Measurements from ENCODE around the gene WLS.
"Not testable (repeated sequence)": the region's sequence is repeated elsewhere in the genome, so short reads cannot be mapped to it uniquely, and the experiment has no call there.

WLS gene

DNA sequence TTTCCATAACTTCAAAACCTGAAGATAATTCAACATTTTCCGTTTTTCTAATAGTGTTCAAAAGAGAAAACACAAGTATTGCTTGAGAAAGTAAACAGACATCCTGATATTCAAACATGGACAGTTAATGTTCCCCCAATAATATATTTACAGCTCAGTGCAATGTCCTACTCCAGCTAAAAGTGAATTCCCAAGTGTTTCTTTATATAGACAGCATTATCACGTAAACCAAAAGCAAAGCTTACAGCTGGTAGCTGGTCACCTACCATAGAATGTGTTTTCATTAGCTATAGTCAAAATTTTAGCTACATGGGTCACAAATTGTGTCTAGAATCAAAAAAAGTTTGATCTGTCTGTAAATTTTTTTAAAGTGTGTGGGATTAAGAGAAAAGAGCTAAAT is 34.9 kb downstream of the WLS start:
- DNase-seq = no peak

DNA sequence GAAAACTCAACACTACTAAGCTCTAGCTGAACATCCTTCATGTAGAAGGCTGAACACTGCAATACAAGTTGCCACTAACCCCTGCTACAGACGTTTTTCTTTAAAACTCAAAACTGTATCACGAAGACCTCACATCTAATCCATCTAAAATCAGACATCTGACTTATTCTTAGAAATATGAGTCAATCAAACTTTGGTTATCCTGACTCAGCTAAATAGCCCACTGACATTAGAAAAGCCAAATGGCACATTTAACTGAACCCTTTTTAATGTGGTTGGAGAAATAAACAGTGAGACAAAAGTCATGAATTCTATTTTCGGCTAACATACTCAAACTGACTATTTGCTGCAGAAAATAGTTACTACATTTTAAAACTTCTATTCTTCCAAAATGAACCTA is 35.6 kb downstream of the WLS start:
- DNase-seq = no peak

DNA sequence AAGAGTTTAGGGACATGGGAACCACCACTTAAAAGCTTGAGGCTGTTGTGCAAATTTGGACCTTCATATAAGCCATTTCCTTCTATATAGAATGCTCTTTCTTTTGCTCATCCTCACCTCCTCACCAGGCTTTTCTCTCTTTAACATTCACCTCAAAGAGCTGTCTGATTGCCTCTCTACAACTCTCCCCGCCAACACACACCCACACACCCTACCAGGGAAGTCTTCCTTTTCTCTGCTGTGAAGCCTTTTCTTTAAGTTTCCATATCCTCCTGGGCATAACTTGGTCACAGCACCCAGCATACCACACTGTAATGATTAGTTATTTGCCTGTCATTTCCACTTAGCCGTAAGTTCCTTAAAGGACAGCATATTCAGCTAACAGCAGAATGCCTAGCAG is 40.6 kb downstream of the WLS start:
- DNase-seq = no peak

- no peak for DNase-seq
Measured at GRCh38 chr1:68188644-68189340, 43.5 kb downstream of the WLS start.

DNA sequence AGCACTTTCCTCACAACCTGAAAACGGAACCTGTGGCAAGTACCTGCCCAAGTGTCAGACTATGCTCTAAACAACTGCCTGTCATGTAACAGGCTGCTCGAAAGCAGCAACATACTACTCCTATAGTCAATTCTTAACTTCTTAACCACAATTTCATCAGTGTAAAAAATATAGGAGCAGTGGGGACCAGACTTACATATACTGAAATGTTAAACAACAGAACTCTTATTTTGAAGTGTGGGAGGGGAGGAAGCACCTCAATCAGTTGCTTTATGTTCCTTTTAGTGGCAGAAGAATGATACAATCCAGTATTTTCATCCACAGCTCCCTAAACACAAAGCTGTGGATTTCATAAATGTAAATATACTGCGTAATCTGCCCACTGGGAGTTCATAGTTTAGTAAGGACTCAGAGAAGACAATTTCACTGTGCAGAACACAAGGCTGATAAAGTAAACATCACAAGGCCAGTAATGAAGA is 44.2 kb downstream of the WLS start:
- DNase-seq = no peak

DNA sequence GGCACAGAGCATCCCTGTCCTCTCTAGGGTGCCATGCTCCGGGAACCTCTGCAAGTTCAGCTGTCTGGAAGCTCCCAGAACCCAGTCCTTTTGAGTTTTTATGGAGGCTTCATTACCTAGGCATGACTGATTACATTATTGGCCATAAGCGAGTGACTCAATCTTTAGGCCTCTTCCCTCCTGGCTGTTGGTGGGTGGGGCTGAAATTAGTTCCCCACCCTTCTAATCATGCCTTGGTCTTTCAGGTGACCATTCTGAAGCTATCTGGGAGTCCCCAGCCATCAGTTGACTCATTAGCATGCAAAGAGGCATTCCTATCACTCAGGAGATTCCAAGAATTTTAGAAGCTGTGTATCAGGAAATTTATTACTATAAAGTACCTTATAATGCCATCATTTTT is 46.6 kb downstream of the WLS start:
- DNase-seq = no peak

- no peak for DNase-seq
Measured at GRCh38 chr1:68183895-68184294, 48.4 kb downstream of the WLS start.

GRCh38 chr1:68181165-68181556 is 51.2 kb downstream of the WLS start:
- DNase-seq = no peak

GRCh38 chr1:68180441-68181164 is 51.7 kb downstream of the WLS start:
- no peak for DNase-seq

DNA sequence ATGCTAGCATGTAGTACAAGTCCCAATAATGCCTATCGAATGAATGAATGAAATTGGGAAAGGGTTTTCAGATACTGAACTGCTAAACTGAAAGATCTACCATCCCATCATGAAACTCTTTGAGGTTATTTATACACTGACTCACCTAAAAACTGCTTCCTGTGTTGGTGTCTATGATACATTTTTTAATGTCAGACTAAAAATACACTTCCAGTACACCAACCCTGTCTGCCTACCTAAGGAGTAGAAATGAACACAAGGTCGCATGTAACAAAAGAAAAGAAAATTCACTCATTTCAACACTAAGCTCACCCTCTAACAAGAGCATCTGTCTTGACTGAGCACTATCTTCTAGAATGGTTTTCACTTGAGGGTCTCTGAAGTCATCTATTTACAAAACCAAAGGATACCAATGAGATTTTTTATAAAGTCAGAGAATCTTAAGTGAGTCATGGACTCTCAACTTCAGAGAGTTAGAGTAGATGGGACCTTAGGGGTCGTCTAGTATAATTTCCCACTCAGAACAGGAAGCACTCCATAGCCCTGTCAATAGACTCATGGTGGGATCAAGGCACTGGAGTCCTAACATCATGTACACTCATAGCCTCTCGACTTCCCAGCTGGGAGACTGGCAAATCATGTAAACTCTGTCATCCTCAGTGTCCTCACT is 53.4 kb downstream of the WLS start:
- DNase-seq = no peak

DNA sequence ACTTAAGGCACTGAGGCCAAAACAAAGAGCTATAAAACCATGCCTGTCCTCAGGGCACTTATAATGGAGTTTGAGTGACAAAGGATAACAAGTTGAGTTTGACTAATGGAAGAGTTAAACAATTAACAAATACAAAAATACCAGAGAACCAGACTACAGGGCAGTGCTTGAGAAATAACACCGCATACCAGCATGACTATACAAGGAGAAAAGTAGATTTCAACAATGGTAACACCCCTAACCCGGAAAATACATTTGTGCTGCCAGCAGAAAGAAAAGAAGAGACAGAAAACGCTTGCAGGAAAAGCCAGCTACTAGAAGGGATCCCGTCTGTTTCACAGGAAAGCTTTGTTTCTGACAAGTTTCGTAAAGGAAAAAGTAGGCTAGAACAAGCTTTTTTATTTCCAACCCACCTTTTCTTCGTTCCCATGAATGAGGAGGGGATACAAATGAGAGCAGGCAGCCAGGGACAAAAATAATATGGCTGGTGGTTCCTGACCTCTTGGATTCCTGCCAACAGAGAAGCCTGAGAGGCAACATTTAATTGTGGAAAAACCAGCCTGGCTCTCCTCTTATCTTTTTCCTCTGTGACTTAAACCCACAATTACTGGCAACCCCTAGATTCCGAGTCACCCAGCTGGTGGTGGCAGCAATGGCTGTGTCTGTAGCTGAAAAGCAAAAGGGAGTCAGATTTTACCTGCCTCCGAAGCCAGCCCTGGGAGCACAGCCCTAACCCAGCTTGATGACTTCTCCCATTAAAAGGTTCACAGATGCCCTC is 56.5 kb downstream of the WLS start:
- DNase-seq = no peak

DNA sequence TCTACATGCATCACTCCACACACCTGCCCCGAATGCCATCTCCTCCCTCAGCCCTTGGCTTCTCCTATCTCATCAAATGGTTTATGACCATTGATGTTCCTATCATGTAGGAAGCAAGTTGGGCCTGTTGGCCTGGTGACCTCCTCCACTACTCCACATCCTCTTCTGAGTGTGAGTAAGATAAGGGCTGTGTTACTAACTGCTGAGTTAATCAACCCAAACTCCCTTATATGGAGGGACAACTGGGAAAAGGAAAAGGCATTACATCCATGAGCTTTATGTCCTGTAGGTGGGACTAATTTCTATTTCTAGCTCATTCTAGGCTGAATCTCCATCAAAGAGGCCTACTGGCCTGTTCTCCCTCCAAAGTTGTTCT is 57.6 kb downstream of the WLS start:
- DNase-seq = no peak

DNA sequence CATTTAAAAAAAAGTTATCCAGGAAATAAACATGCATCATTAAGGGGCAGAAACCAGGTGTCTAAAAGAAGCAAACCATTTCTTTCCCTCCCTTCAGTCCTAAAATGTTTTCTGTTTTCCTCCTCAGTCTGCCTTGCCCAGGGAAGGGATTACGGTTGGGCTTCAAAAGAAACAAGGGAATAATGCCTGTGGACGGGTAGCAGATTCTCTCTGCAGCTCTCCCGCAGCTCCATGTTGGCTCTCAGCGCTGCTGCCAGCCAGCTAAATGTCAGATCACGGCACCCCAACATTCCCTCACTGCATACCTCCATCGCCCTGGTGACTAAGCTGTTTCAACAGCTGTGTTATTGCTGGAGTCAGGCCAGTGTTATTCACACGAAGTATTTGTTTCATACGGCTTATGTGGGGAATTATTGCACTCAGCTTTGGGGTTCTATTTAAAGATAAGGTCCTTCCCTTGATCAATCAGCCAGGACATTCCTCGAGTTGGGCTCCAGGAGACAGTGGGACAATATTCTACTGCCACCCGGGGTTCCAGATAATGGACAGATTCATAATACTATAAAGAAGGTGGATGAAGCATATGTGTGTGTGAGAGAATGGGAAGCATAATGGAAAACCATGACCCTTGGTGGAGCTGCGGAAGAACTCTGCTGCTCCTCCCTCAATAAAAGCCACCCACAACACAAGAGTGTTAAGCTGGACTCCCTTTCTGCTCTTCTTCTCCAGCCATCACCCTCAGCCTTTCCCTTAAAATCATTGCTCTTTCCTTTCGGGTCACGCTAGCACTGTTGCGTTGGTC is 58.2 kb downstream of the WLS start:
- no peak for DNase-seq

DNA sequence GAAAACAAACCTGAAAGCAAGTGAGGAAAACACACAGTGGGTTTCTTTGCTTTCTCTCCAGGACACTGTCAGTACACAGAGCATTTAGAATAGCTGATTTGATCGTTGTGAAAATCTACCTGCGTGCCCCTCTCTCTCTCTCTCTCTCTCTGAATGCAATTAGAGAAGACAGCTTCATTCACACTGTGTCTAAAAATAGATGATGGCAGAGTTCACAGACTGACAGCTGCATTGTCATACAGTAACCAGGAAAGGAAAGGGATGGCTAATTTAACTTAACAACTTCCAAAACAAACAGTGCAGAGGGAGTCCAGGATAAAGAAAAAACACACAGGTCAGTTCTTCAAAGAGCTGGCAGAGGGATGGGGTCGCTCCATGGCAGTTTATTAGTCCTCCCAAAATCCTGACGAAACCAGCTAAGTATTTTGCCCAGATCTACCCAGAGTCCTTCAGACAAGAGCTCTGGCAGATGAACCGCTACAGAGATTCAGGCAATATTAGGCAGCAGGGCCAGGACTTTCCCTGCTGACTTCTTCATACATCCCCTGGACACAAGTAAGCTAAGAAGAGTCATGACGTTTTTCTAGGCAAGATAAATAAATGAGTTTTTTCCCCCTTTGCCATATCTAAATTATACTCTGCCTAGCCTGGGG is 58.9 kb downstream of the WLS start:
- DNase-seq = no peak

GRCh38 chr1:68171795-68172194 is 60.5 kb downstream of the WLS start:
- not testable (repeated sequence) for DNase-seq

DNA sequence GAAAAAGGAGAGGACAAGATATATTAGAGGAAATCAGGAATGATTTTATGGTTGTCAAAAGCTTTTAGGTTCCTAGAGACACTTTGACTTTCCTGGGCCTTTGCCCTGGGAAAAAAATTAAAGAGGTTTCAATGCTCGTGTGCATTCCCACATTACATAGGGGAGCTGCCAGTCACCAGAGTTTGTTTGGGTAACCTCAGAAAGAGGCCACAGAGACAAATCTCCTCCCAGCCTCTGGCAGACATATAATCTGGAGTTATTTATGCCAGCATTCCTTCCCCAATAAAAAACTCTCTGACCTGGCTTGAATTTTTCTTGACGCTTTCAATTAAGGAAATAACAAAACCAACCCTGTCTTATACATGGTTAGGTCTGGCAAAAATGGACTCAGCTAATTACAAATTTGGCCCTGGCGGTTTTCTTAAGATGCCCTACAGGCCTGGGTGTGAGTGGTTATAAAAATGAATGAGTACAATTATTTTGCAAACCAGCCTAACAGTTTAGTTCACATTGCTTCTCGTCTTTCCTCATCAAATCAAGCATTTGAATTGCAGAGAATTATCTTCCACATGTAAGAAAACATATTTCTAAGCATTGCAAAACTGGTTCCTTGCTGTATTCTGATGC is 63.7 kb downstream of the WLS start:
- DNase-seq = no peak

DNA sequence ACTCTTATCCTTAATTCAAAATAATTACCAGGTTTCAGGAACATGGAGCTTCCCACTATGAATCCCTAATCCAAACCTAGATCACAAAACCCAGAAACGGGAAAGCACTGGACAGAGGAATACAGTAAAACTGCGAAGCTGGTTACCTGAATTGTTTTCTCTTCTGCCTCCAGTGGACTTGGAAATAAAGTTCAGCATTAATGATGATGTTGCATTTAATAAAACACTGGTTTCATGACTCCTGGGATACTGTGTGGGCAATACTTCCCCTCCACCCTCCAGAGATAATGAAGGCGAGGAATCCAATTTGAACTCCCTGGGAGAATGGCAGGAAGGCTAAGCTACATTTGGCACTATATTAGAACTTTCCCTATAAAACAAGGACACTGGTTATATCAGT is 65.1 kb downstream of the WLS start:
- no peak for DNase-seq

DNA sequence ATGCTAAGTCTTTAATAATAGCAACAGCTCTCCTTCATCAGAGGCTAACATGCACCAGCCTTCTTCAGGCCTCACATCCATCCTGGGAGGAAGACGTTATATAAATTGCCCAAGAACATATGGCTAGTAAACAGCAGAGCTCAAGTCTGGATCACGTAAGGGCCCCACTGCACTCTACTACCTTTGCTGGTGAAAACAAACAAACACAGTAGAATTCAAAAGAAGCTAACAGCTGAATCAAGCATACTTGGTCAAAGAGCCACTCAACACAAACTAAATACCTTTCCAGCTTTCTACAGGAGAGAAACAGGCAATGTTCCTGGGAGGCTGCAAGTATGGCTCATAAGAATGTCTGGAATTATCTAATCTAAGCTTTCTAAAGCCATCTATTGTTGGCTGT is 66.0 kb downstream of the WLS start:
- no peak for DNase-seq

GRCh38 chr1:68165665-68166064 is 66.7 kb downstream of the WLS start:
- DNase-seq = no peak

DNA sequence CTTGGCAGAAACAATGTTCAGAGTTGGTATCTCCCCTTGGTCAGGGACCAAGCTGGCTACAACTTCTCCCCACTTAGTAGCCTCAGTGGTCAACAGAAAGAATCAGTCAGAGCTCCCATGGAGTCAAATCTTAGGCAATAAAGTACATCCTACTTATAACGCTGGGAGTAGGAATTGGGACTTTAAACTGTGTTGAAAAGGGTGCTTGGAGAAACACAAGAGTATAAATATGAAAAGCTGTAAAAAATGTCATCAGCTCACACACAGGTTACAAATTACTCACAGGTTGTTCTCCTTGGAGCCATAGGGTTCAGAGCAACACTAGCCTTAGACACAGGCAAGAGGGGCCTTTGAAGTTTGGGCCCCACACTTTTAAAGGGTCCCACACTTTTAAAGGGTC is 67.4 kb downstream of the WLS start:
- DNase-seq = no peak

GRCh38 chr1:68163220-68163619 is 69.1 kb downstream of the WLS start:
- no peak for DNase-seq
